HCT116 (cell line): ENCODE results near the gene CDH22.

Experiments
- EZH2phosphoT487 ChIP-seq: fragments of 200-600 bp; IDR thresholded peaks from 2 replicates; pipeline ENCODE4 v1.6.1; 2018; ENCODE audit warnings: antibody characterized with exemption, borderline replicate concordance
- MAX ChIP-seq: IDR thresholded peaks from 2 replicates; pipeline ENCODE4 v1.6.1; 2012
- RAD21 ChIP-seq: IDR thresholded peaks from 2 replicates; pipeline ENCODE4 v1.6.1; 2012; ENCODE audit warnings: low read depth, mild to moderate bottlenecking
- ZFX ChIP-seq: fragments of 450-650 bp; IDR thresholded peaks from 2 replicates; pipeline ENCODE4 v1.6.1; 2017
- TF ChIP-seq, protein P1 (sequence below), 3 experiments: fragments of 200-600 bp in 1 of 3; sonication (generic) in 1 of 3; IDR thresholded peaks in 2 of 3; conservative IDR thresholded peaks in 1 of 3; 2 replicates each; pipeline ENCODE4 v1.5.1; 2012 to 2017; ENCODE audit warnings: low read depth in 2 of 3, low read length in 2 of 3, antibody characterized with exemption in 1 of 3, borderline replicate concordance in 1 of 3, control low read depth in 1 of 3, mild to moderate bottlenecking in 1 of 3, mixed read lengths in 1 of 3, mixed run types in 1 of 3, moderate library complexity in 1 of 3; ENCODE audit not compliant: insufficient read depth in 1 of 3

DNA sequence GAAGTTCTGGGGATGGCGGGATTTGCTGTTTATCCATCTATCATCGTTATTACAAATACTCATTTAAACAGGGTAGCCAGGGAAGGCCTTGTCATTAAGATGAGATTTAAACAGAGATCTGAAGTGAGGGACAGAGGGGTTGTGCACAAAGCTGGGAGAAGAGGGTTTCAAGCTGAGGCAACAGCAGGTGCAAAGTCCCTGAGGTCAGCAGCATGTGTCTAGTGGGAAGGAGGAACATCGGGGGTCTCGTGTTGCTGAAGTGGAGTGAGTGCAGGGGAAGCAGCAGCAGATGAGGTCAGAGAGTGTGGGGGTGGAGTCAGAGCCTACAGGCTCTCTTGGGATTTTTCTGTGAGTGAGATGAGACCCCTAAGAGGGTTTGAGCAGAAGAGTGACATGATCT is 52.0 kb downstream of the CDH22 start:
- TF ChIP-seq MAX (no peak), EZH2phosphoT487 (no peak), ZFX (no peak), RAD21 (no peak)
- TF ChIP-seq, protein P1, sequence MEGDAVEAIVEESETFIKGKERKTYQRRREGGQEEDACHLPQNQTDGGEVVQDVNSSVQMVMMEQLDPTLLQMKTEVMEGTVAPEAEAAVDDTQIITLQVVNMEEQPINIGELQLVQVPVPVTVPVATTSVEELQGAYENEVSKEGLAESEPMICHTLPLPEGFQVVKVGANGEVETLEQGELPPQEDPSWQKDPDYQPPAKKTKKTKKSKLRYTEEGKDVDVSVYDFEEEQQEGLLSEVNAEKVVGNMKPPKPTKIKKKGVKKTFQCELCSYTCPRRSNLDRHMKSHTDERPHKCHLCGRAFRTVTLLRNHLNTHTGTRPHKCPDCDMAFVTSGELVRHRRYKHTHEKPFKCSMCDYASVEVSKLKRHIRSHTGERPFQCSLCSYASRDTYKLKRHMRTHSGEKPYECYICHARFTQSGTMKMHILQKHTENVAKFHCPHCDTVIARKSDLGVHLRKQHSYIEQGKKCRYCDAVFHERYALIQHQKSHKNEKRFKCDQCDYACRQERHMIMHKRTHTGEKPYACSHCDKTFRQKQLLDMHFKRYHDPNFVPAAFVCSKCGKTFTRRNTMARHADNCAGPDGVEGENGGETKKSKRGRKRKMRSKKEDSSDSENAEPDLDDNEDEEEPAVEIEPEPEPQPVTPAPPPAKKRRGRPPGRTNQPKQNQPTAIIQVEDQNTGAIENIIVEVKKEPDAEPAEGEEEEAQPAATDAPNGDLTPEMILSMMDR (IDR thresholded peaks at IDR 0.05 in 2 of 3, conservative IDR thresholded peaks at IDR 0.05 in 1 of 3; ENCODE audit: borderline replicate concordance in 1 of 3, insufficient read depth in 1 of 3, low read depth in 2 of 3, low read length in 2 of 3) = no peak
